G401 (cell line): ENCODE data around the gene PLCB1. TPM values are rescaled to one million over a fixed set of nuclear protein-coding genes. Genes with fewer than 3 reads are reported as not detected.

Experiments
- total RNA-seq: library from RNA; depleted of rRNA; stranded (reverse); fragments of >200 nt; shearing (Covaris generic); gene quantifications from 2 replicates; pipeline ENCODE4 v1.2.3, GENCODE V29; 2014; rRNA removed

Gene PLCB1
- total RNA-seq, 1 experiment from 2014 or later = not detected

Other genes starting within 250 kb of the PLCB1 start
- not detected in 2 replicates for gene HAO1, start 191.8 kb upstream of the PLCB1 start, total RNA-seq
- 2.6 and 3.3 TPM in 2 replicates for gene TMX4, start 112.5 kb upstream of the PLCB1 start, total RNA-seq